Endothelial cell of umbilical vein (primary cell): Measurements from ENCODE around the gene ARHGEF11.

Experiments
- EZH2 ChIP-seq: IDR thresholded peaks from 2 replicates; pipeline ENCODE4 v1.6.1; 2012; ENCODE audit warnings: borderline replicate concordance, low read depth, mild to moderate bottlenecking, moderate library complexity, low read length, inconsistent platforms; ENCODE audit not compliant: severe bottlenecking
- POLR2A ChIP-seq: IDR thresholded peaks from 2 replicates; pipeline ENCODE4 v1.6.1; 2012; ENCODE audit warnings: low read depth, mild to moderate bottlenecking, control low read depth, low read length
- POLR2AphosphoS5 ChIP-seq: IDR thresholded peaks from 2 replicates; pipeline ENCODE4 v1.6.1; 2012; ENCODE audit warnings: low read depth, mild to moderate bottlenecking, control low read depth, low read length, moderate library complexity; ENCODE audit not compliant: insufficient read depth
- TF ChIP-seq, protein P1 (sequence below), 2 donors: IDR thresholded peaks; 1 replicate in 1 of 2; 2 replicates in 1 of 2; pipeline ENCODE4 v1.5.1; 2011; ENCODE audit warnings: low read length in 2 of 2, mild to moderate bottlenecking in 2 of 2, moderate library complexity in 2 of 2, control low read depth in 1 of 2, inconsistent platforms in 1 of 2, low read depth in 1 of 2; ENCODE audit not compliant: insufficient read depth in 1 of 2; ENCODE audit errors: extremely low read depth in 1 of 2

DNA sequence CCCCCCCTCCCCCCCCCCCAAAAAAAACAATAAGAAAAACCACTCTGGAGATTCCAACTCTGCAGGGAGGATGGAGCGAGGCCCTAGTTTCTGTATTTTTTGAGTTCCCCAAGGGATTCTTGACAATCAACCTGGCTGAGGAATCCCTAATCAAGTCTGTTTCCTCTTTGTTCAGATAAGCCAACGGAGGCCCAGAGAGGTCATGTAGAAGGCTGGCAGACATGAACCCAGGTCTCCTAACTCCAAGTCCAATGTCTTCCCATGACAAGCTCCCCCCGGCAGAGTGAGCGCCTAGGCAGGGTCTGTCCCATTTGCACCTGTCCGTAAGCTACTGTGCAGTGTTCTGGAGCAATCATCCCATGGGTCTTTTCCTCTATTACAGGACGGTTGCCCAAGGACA lies 85.6 kb downstream of the ARHGEF11 start:
- TF ChIP-seq, protein P1, sequence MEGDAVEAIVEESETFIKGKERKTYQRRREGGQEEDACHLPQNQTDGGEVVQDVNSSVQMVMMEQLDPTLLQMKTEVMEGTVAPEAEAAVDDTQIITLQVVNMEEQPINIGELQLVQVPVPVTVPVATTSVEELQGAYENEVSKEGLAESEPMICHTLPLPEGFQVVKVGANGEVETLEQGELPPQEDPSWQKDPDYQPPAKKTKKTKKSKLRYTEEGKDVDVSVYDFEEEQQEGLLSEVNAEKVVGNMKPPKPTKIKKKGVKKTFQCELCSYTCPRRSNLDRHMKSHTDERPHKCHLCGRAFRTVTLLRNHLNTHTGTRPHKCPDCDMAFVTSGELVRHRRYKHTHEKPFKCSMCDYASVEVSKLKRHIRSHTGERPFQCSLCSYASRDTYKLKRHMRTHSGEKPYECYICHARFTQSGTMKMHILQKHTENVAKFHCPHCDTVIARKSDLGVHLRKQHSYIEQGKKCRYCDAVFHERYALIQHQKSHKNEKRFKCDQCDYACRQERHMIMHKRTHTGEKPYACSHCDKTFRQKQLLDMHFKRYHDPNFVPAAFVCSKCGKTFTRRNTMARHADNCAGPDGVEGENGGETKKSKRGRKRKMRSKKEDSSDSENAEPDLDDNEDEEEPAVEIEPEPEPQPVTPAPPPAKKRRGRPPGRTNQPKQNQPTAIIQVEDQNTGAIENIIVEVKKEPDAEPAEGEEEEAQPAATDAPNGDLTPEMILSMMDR (IDR thresholded peaks at IDR 0.05; ENCODE audit: extremely low read depth in 1 of 2, insufficient read depth in 1 of 2, low read depth in 1 of 2, low read length in 2 of 2), result no peak
- TF ChIP-seq POLR2AphosphoS5 (no peak), POLR2A (no peak), EZH2 (no peak)
